K562 (cell line): ENCODE measurements around the gene SNRPD2. TPM values are rescaled to one million over a fixed set of nuclear protein-coding genes. Genes with fewer than 3 reads are reported as not detected.

Experiments used
- ATAC-seq: fragments of 200-7000 bp; cut with Tn5 transposase; 3 replicates; pipeline ENCODE4 v1.9.1; 2020; ENCODE audit warnings: moderate library complexity
- BruUV-seq: library from RNA; stranded (reverse); fragments of 400-500 nt; replicated peaks from 2 replicates; lab custom pipeline; 2021; lab: Mats Ljungman, UMichigan
- CTCF ChIA-PET: fragments of 300-600 bp; formaldehyde crosslinking; extraction: SDS; loops from one replicate; lab custom pipeline; 2021; ENCODE audit warnings: low intra/inter-chr PET ratio; lab: Yijun Ruan, JAX
- POLR2A ChIA-PET: fragments of 300-600, 350-650 bp; sonication (Branson Sonifier 250); formaldehyde crosslinking; extraction: SDS; loops from one replicate; lab custom pipeline; 2021; ENCODE audit warnings: antibody characterized with exemption, inconsistent platforms; lab: Yijun Ruan, JAX
- DNase-seq, 4 experiments: peaks; one replicate each; pipeline versions ENCODE4 v3.0.0 to v3.0.0-alpha.2; 2011 to 2018; ENCODE audit warnings: low spot score in 3 of 4, mixed read lengths in 3 of 4; ENCODE audit errors: extremely low read depth in 1 of 4
- FAIRE-seq: peaks from 2 replicates; lab custom pipeline; 2011; peaks lifted over from hg19 to GRCh38; lab: Jason Lieb, UNC
- H2AFZ ChIP-seq: 2 replicates; pipeline ENCODE4 v1.6.0; 2011; ENCODE audit warnings: low read depth, low read length, control low read depth, inconsistent platforms
- H3K27ac ChIP-seq: fragments of 200-600 bp; 3 replicates; pipeline ENCODE4 v1.8.0; 2011; ENCODE audit warnings: low read depth, mild to moderate bottlenecking, control low read depth, inconsistent platforms, low read length, moderate library complexity, mixed read lengths; ENCODE audit errors: extremely low read depth
- H3K27me3 ChIP-seq, 2 experiments: fragments of 300-600 bp in 1 of 2; 2 replicates in 1 of 2; 3 replicates in 1 of 2; pipeline versions ENCODE4 v1.6.0 to v1.8.0; 2011; ENCODE audit warnings: inconsistent platforms in 2 of 2, low read length in 2 of 2, mild to moderate bottlenecking in 1 of 2, mixed read lengths in 1 of 2, moderate library complexity in 1 of 2; ENCODE audit not compliant: control insufficient read depth in 2 of 2, insufficient read depth in 2 of 2
- H3K36me3 ChIP-seq: fragments of 300-600 bp; 3 replicates; pipeline ENCODE4 v1.8.0; 2011; ENCODE audit warnings: mild to moderate bottlenecking, low read length, inconsistent platforms; ENCODE audit not compliant: control insufficient read depth, insufficient read depth
- H3K4me1 ChIP-seq, 2 experiments: fragments of 200-600 bp in 1 of 2; replicated peaks in 1 of 2; 2 replicates in 1 of 2; 3 replicates in 1 of 2; pipeline versions ENCODE4 v1.5.1 to v1.8.0; 2011; ENCODE audit warnings: inconsistent platforms in 2 of 2, low read length in 2 of 2, mild to moderate bottlenecking in 1 of 2, mixed read lengths in 1 of 2, moderate library complexity in 1 of 2; ENCODE audit not compliant: control insufficient read depth in 2 of 2, insufficient read depth in 2 of 2
- H3K4me2 ChIP-seq: 2 replicates; pipeline ENCODE4 v1.6.1; 2011; ENCODE audit warnings: low read length, control low read depth, inconsistent platforms, mixed read lengths; ENCODE audit not compliant: insufficient read depth
- H3K4me3 ChIP-seq: fragments of 200-600 bp; sonication (generic), shearing (Covaris generic); 2 replicates; pipeline ENCODE4 v1.5.1; 2016; ENCODE audit warnings: control low read depth, inconsistent platforms
- H3K79me2 ChIP-seq: fragments of 200-600 bp; 3 replicates; pipeline ENCODE4 v1.8.0; 2011; ENCODE audit warnings: low read length, inconsistent platforms; ENCODE audit not compliant: control insufficient read depth, insufficient read depth
- H3K9ac ChIP-seq, 2 experiments: 2 replicates each; pipeline versions ENCODE4 v1.6.0 to v1.6.1; 2011; ENCODE audit warnings: low read depth in 2 of 2, low read length in 2 of 2, control low read depth in 1 of 2, inconsistent platforms in 1 of 2, mild to moderate bottlenecking in 1 of 2, mixed read lengths in 1 of 2; ENCODE audit not compliant: insufficient read depth in 1 of 2
- H3K9me1 ChIP-seq: one replicate; pipeline ENCODE4 v1.6.0; 2011; ENCODE audit warnings: inconsistent platforms, mild to moderate bottlenecking, low read length, moderate library complexity; ENCODE audit not compliant: control insufficient read depth, insufficient read depth
- H3K9me3 ChIP-seq: replicated peaks from 2 replicates; pipeline ENCODE4 v1.5.1; 2011; ENCODE audit warnings: low read depth, low read length, inconsistent platforms; ENCODE audit not compliant: control insufficient read depth, insufficient read depth
- H4K20me1 ChIP-seq: replicated peaks from 2 replicates; pipeline ENCODE4 v1.6.1; 2011; ENCODE audit warnings: low read length, inconsistent platforms, mixed read lengths; ENCODE audit not compliant: control insufficient read depth, insufficient read depth
- EP400 ChIP-seq: fragments of 450-650 bp; IDR thresholded peaks from 2 replicates; pipeline ENCODE4 v1.6.1; 2017; ENCODE audit warnings: antibody characterized with exemption, mild to moderate bottlenecking, moderate library complexity
- ZBTB26 ChIP-seq: fragments of 450-650 bp; formaldehyde crosslinking; IDR thresholded peaks from 2 replicates; pipeline ENCODE4 v1.4.0; 2022; ENCODE audit warnings: missing genetic modification characterization
- ZFX ChIP-seq: sonication (generic); formaldehyde crosslinking; IDR thresholded peaks from 2 replicates; pipeline ENCODE4 v1.8.0; 2022; ENCODE audit warnings: mild to moderate bottlenecking, missing genetic modification reagents, moderate library complexity
- ZNF707 ChIP-seq: fragments of 250-450 bp; sonication (Bioruptor Pico); conservative IDR thresholded peaks from 2 replicates; pipeline ENCODE4 v1.8.0; 2022; ENCODE audit warnings: inconsistent platforms, mild to moderate bottlenecking, moderate library complexity
- WGBS: fragments of 100-300 bp; shearing (Covaris generic); methylation state at CpG from one replicate; pipeline ENCODE4 v1.1.6; 2016; ENCODE audit warnings: low coverage, mixed read lengths; ENCODE audit not compliant: insufficient coverage; ENCODE audit errors: missing lambda C conversion rate; 5-methylcytosine and 5-hydroxymethylcytosine counted together
- in situ Hi-C: fragments of 300-500 bp; cut with MboI; formaldehyde crosslinking; loops from 4 replicates; pipeline ENCODE4 v1.15.0; 2018; ENCODE audit warnings: inconsistent platforms, mixed read lengths
- intact Hi-C: fragments of 100-400 bp; cut with micrococcal nuclease; formaldehyde crosslinking; loops from 2 replicates; pipeline ENCODE4 v1.14.2; 2022
- polyA plus RNA-seq, 8 experiments: library from polyadenylated mRNA; depleted of rRNA in 4 of 8; stranded (reverse) in 5 of 8; unstranded in 3 of 8; fragments of >200 nt; fragmentation: Nextera tagmentation in 2 of 8; fragmentation: Illumina TruSeq in 1 of 8; extraction: Ambion mirVana in 2 of 8; extraction: Trizol in 1 of 8; gene quantifications; 2 replicates each; pipeline versions ENCODE4 v1.2.1 to v1.2.3, GENCODE V29; 2011 to 2014; ENCODE audit warnings: inconsistent platforms in 1 of 8, missing spikeins in 1 of 8
- total RNA-seq, 7 experiments: library from RNA; depleted of rRNA in 6 of 7; stranded (reverse); fragments of >200 nt in 6 of 7; fragmentation: Illumina TruSeq in 2 of 7; extraction: Trizol in 2 of 7; gene quantifications; 2 replicates each; pipeline versions ENCODE4 v1.2.1 to v1.2.3, GENCODE V29; 2011 to 2021; ENCODE audit warnings: low replicate concordance in 1 of 7
- TF ChIP-seq, protein P1 (sequence below), 2 experiments: fragments of 450-650 bp in 1 of 2; sonication (generic) in 1 of 2; formaldehyde crosslinking in 1 of 2; IDR thresholded peaks; 2 replicates each; pipeline versions ENCODE4 v1.7.1 to v1.9.0; 2016 to 2022; ENCODE audit warnings: inconsistent platforms in 1 of 2, mild to moderate bottlenecking in 1 of 2, missing genetic modification reagents in 1 of 2

The SNRPD2 gene
- total and polyA plus RNA-seq, 9 of the 15 experiments (the other 6 are each of a cell fraction or from before 2014, with no cell fraction given): 728 to 4,411 (median 1,029) TPM

DNA sequence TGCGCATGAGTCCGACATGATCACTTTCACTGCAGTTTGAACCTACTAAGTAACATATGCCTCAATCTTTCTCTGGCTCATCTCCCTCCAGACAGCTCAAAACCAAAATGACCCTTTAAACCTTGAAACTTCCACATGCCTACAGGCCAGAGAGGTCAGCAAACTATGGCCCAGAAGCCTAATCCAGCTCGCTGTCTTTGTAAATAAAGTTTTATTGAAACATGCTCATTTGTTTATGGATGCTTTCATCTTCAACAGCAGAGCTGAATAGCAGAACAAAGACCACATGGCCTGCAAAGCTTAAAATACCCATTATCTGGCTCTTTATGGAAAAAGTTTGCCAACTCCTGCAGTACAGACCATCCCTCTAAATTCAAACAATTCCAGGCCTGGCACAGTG lies 23.4 kb upstream of the SNRPD2 start:
- Histone ChIP-seq H3K4me1 (peaks cover 20 to 35% of the 10 kb centered on the region in 2 experiments), H3K9me1 (no peaks in the 10 kb centered on the region), H3K27me3 (no peaks in the 10 kb centered on the region), H3K27ac (peak overlapping the region; percentile 36; the same call in 2 of the 3 replicates), H3K79me2 (peaks cover 66% of the 10 kb centered on the region), H3K4me3 (no peak overlapping the region), H3K4me2 (peak overlapping the region; percentile 8; the same call in 1 of the 2 replicates), H2AFZ (no peak overlapping the region), H3K9me3 (no peaks in the 10 kb centered on the region), H4K20me1 (no peaks in the 10 kb centered on the region), H3K9ac (0 out of 4 replicates have a peak overlapping the region, but pooled peaks of 1 of the 2 experiments have one; percentile 28), H3K36me3 (peaks cover 52% of the 10 kb centered on the region; the same call in 2 of the 3 replicates)
- intact Hi-C loops (no loop called here), in situ Hi-C loops (no loop called here)
- FAIRE-seq (peak; percentile 66), DNase-seq (no peak), ATAC-seq (no peak)
- CTCF ChIA-PET: no interaction called here
- WGBS: 61% methylated on average over 3 of the region's 3 CpGs
- POLR2A ChIA-PET: interaction anchor here (1.0 to 5.9 kb wide), 6 partner anchors 11 to 38 kb away, joined by 3 to 46 read pairs (median 6); partner anchors contain the start of gene QPCTL
- TF ChIP-seq ZFX (CRISPR knock-in tag) (0 out of 2 replicates have a peak, but pooled peaks have one; percentile 15), ZBTB26 (0 out of 2 replicates have a peak, but pooled peaks have one; percentile 50), EP400 (0 out of 2 replicates have a peak, but pooled peaks have one; percentile 10), ZNF707 (no peak)
- TF ChIP-seq, protein P1, sequence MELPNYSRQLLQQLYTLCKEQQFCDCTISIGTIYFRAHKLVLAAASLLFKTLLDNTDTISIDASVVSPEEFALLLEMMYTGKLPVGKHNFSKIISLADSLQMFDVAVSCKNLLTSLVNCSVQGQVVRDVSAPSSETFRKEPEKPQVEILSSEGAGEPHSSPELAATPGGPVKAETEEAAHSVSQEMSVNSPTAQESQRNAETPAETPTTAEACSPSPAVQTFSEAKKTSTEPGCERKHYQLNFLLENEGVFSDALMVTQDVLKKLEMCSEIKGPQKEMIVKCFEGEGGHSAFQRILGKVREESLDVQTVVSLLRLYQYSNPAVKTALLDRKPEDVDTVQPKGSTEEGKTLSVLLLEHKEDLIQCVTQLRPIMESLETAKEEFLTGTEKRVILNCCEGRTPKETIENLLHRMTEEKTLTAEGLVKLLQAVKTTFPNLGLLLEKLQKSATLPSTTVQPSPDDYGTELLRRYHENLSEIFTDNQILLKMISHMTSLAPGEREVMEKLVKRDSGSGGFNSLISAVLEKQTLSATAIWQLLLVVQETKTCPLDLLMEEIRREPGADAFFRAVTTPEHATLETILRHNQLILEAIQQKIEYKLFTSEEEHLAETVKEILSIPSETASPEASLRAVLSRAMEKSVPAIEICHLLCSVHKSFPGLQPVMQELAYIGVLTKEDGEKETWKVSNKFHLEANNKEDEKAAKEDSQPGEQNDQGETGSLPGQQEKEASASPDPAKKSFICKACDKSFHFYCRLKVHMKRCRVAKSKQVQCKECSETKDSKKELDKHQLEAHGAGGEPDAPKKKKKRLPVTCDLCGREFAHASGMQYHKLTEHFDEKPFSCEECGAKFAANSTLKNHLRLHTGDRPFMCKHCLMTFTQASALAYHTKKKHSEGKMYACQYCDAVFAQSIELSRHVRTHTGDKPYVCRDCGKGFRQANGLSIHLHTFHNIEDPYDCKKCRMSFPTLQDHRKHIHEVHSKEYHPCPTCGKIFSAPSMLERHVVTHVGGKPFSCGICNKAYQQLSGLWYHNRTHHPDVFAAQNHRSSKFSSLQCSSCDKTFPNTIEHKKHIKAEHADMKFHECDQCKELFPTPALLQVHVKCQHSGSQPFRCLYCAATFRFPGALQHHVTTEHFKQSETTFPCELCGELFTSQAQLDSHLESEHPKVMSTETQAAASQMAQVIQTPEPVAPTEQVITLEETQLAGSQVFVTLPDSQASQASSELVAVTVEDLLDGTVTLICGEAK (IDR thresholded peaks at IDR 0.05): peak; percentile 99
- TF ChIP-seq, protein P1 (CRISPR knock-in tag; IDR thresholded peaks at IDR 0.05): peak; percentile 99
- no TSS peak for BruUV-seq
